Neural progenitor cell (in vitro differentiated cells): ENCODE data around the gene CELA2B. TPM values are rescaled to one million over a fixed set of nuclear protein-coding genes. Genes with fewer than 3 reads are reported as not detected.
"Not testable (repeated sequence)": the region's sequence is repeated elsewhere in the genome, so short reads cannot be mapped to it uniquely, and the experiment has no call there.

ENCODE experiments used
- DNase-seq: peaks from one replicate; pipeline ENCODE4 v3.0.0-alpha.2; 2016; ENCODE audit warnings: low spot score
- H2AFZ ChIP-seq: fragments of 200-600 bp; sonication (generic); replicated peaks from 2 replicates; pipeline ENCODE4 v1.6.1; 2016; ENCODE audit warnings: antibody characterized with exemption
- H3F3A ChIP-seq: fragments of 200-600 bp; sonication (generic); 2 replicates; pipeline ENCODE4 v1.6.1; 2016; ENCODE audit warnings: antibody characterized with exemption, low read depth
- H3K27ac ChIP-seq: fragments of 200-600 bp; sonication (generic); 2 replicates; pipeline ENCODE4 v1.5.1; 2016; ENCODE audit warnings: mild to moderate bottlenecking
- H3K27me3 ChIP-seq: fragments of 200-600 bp; sonication (generic); 2 replicates; pipeline ENCODE4 v1.6.1; 2016; ENCODE audit warnings: mild to moderate bottlenecking, moderate library complexity
- H3K36me3 ChIP-seq: fragments of 200-600 bp; sonication (generic); 2 replicates; pipeline ENCODE4 v1.5.1; 2016
- H3K4me1 ChIP-seq: fragments of 200-600 bp; sonication (generic); 2 replicates; pipeline ENCODE4 v1.6.1; 2016; ENCODE audit warnings: mixed run types
- H3K4me2 ChIP-seq: fragments of 200-600 bp; sonication (generic); 2 replicates; pipeline ENCODE4 v1.6.1; 2016
- H3K4me3 ChIP-seq: fragments of 200-600 bp; sonication (generic); 2 replicates; pipeline ENCODE4 v1.5.1; 2016
- H3K79me2 ChIP-seq: fragments of 200-600 bp; sonication (generic); 2 replicates; pipeline ENCODE4 v1.6.1; 2016; ENCODE audit warnings: low read depth
- H3K9ac ChIP-seq: fragments of 200-600 bp; sonication (generic); 2 replicates; pipeline ENCODE4 v1.6.1; 2016
- H3K9me3 ChIP-seq: fragments of 200-600 bp; sonication (generic); 2 replicates; pipeline ENCODE4 v1.5.1; 2016; ENCODE audit warnings: low read depth
- H4K20me1 ChIP-seq: fragments of 200-600 bp; sonication (generic); 2 replicates; pipeline ENCODE4 v1.6.1; 2016; ENCODE audit warnings: low read depth
- H3K27ac Mint-ChIP-seq: 3 replicates; pipeline ENCODE4 v1.8.0; 2021; ENCODE audit warnings: mixed read lengths
- H3K27me3 Mint-ChIP-seq: 2 replicates; pipeline ENCODE4 v1.8.0; 2022; ENCODE audit warnings: low read depth, mild to moderate bottlenecking, inconsistent platforms, moderate library complexity, mixed read lengths; ENCODE audit not compliant: insufficient read depth
- H3K36me3 Mint-ChIP-seq: 3 replicates; pipeline ENCODE4 v1.8.0; 2021; ENCODE audit warnings: mixed read lengths
- H3K4me1 Mint-ChIP-seq: 3 replicates; pipeline ENCODE4 v1.8.0; 2021; ENCODE audit warnings: mixed read lengths
- H3K4me3 Mint-ChIP-seq: 3 replicates; pipeline ENCODE4 v1.8.0; 2021; ENCODE audit warnings: mild to moderate bottlenecking, moderate library complexity, mixed read lengths
- H3K9me3 Mint-ChIP-seq: 3 replicates; pipeline ENCODE4 v1.8.0; 2020; ENCODE audit warnings: mixed read lengths
- EZH2 ChIP-seq: fragments of 200-600 bp; sonication (generic); IDR thresholded peaks from 2 replicates; pipeline ENCODE4 v1.6.1; 2017; ENCODE audit warnings: antibody characterized with exemption, mild to moderate bottlenecking, moderate library complexity
- EZH2phosphoT487 ChIP-seq: fragments of 200-600 bp; sonication (generic); IDR thresholded peaks from 2 replicates; pipeline ENCODE4 v1.6.1; 2017; ENCODE audit warnings: antibody characterized with exemption
- total RNA-seq: library from RNA; depleted of rRNA; stranded (reverse); fragments of >200 nt; gene quantifications from 2 replicates; pipeline ENCODE4 v1.2.3, GENCODE V29; 2015; ENCODE audit warnings: low replicate concordance
- TF ChIP-seq, protein P1 (sequence below): fragments of 200-600 bp; sonication (generic); IDR thresholded peaks from 2 replicates; pipeline ENCODE4 v1.5.1; 2017; ENCODE audit warnings: antibody characterized with exemption, mild to moderate bottlenecking

CELA2B gene
- total RNA-seq, 1 donor from 2014 or later: not detected

DNA sequence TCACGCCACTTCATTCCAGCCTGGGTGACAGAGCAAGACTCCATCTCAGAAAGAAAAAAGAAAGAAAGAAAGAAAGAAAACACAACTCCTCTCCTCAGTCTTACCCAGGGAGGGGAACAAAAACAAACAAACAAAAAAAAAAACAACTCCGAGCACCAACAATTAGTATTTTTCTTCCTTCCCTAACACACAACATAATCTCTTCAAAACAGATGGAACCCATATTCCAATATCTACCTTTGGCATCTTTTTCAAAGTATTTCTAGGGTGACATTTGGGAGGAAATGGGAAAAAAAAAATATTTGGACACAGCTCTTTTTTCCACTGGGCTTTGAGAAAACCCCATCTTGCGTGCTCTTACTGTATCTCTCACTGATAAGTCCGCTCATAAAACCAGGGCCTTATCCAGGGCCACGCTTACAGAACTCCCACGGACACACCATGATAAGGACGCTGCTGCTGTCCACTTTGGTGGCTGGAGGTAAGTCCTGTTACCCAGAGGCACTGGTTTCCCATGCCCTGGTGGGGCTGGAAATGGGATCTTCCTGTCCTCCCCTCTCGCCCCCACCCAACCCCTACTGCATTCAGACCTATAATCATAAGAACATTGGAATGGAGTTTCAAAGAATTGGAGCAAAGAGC, 19.5 kb upstream of the CELA2B start, which contains the start of gene CELA2A:
Gene CELA2A, plus strand, starts transcription at position 420 of the 642 bp plus-strand sequence. Its CDS starts 22 bp downstream, at position 442.
- peaks cover 28% of the 10 kb centered on the region for H3K4me1 Mint-ChIP-seq
- H3K36me3 Mint-ChIP-seq: no peaks in the 10 kb centered on the region
- H3K4me2 ChIP-seq: no peak within 1 kb of the TSS
- no peak within 1 kb of the TSS for H2AFZ ChIP-seq
- TF ChIP-seq EZH2: no peak
- TF ChIP-seq, protein P1, sequence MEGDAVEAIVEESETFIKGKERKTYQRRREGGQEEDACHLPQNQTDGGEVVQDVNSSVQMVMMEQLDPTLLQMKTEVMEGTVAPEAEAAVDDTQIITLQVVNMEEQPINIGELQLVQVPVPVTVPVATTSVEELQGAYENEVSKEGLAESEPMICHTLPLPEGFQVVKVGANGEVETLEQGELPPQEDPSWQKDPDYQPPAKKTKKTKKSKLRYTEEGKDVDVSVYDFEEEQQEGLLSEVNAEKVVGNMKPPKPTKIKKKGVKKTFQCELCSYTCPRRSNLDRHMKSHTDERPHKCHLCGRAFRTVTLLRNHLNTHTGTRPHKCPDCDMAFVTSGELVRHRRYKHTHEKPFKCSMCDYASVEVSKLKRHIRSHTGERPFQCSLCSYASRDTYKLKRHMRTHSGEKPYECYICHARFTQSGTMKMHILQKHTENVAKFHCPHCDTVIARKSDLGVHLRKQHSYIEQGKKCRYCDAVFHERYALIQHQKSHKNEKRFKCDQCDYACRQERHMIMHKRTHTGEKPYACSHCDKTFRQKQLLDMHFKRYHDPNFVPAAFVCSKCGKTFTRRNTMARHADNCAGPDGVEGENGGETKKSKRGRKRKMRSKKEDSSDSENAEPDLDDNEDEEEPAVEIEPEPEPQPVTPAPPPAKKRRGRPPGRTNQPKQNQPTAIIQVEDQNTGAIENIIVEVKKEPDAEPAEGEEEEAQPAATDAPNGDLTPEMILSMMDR: no peak
- TF ChIP-seq EZH2phosphoT487: no peak
- no peak within 1 kb of the TSS for H3K27ac ChIP-seq
- no peaks in the 10 kb centered on the region for H3K9me3 ChIP-seq
- no peaks in the 10 kb centered on the region for H3K4me1 ChIP-seq
- H3F3A ChIP-seq: no peaks in the 10 kb centered on the region
- H3K4me3 Mint-ChIP-seq: no peak within 1 kb of the TSS
- H4K20me1 ChIP-seq: no peaks in the 10 kb centered on the region
- H3K4me3 ChIP-seq: no peak within 1 kb of the TSS
- no peak for DNase-seq
- no peaks in the 10 kb centered on the region for H3K9me3 Mint-ChIP-seq
- H3K27me3 ChIP-seq: no peaks in the 10 kb centered on the region
- H3K9ac ChIP-seq: no peak within 1 kb of the TSS
- no peaks in the 10 kb centered on the region for H3K36me3 ChIP-seq
- no peaks in the 10 kb centered on the region for H3K79me2 ChIP-seq
- peaks cover 8% of the 10 kb centered on the region for H3K27me3 Mint-ChIP-seq
- peak within 1 kb of the TSS; percentile 10 for H3K27ac Mint-ChIP-seq

- Mint-ChIP-seq H3K4me1 (peaks cover 28% of the 10 kb centered on the region), H3K27ac (no peak overlapping the region), H3K36me3 (no peaks in the 10 kb centered on the region), H3K9me3 (no peaks in the 10 kb centered on the region), H3K27me3 (peaks cover 8% of the 10 kb centered on the region), H3K4me3 (no peak overlapping the region)
- H3K27ac ChIP-seq: no peak overlapping the region
- H2AFZ ChIP-seq: no peak overlapping the region
- no peak for DNase-seq
- no peaks in the 10 kb centered on the region for H3K4me1 ChIP-seq
- no peaks in the 10 kb centered on the region for H3K79me2 ChIP-seq
- no peaks in the 10 kb centered on the region for H3K36me3 ChIP-seq
- no peak overlapping the region for H3K4me3 ChIP-seq
- H3K9me3 ChIP-seq: no peaks in the 10 kb centered on the region
- no peaks in the 10 kb centered on the region for H3K27me3 ChIP-seq
- no peak overlapping the region for H3K4me2 ChIP-seq
- no peak for TF ChIP-seq EZH2phosphoT487
- no peak for TF ChIP-seq EZH2
- TF ChIP-seq, protein P1: no peak
- H4K20me1 ChIP-seq: no peaks in the 10 kb centered on the region
- H3F3A ChIP-seq: no peaks in the 10 kb centered on the region
- H3K9ac ChIP-seq: no peak overlapping the region
Observed at GRCh38 chr1:15457585-15457984, 18.3 kb upstream of the CELA2B start.

GRCh38 chr1:15458388-15458787, 17.5 kb upstream of the CELA2B start:
- not testable (repeated sequence) for H3K27me3 ChIP-seq, DNase-seq, H3K79me2 ChIP-seq, H3K27ac Mint-ChIP-seq, H3K4me1 ChIP-seq, H3K27ac ChIP-seq, H2AFZ ChIP-seq, H3K9me3 ChIP-seq, H3K9ac ChIP-seq, H4K20me1 ChIP-seq, H3K4me3 Mint-ChIP-seq, H3K9me3 Mint-ChIP-seq, H3K4me2 ChIP-seq, H3K36me3 Mint-ChIP-seq, H3K27me3 Mint-ChIP-seq, H3K4me3 ChIP-seq, H3K36me3 ChIP-seq, H3F3A ChIP-seq
- H3K4me1 Mint-ChIP-seq: peaks cover 28% of the 10 kb centered on the region
